ENCODE data around the gene CDC14A.

DNA sequence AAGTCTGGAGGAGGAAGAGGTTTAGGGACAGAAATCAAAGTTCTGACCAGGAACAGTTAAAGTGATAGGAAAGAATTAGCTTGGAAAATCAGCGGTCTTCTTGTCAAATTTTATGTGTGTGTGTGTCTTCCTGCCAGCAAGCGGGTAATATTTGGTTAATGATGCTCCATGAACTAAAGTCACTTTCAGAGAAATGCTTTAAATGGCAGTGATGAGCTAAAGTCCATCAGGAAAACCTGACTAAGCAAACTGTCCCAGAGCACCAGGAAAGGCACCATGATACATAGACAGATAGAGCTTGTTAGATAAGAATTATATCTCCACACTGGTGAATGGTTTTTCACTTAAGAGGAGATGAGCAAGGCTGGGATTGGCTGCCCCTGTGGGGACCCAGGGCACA lies 10.0 kb upstream of the CDC14A start:
- TF ChIP-seq CTCF (IDR thresholded peaks at IDR 0.05; ENCODE audit: low read length), result no peak
- TF ChIP-seq EZH2 (IDR thresholded peaks at IDR 0.05; ENCODE audit: borderline replicate concordance, low read length), result no peak
